ENCODE measurements around the gene PSEN1. TPM values are rescaled to one million over a fixed set of nuclear protein-coding genes. Genes with fewer than 3 reads are reported as not detected.
A peak's percentile ranks its signal among the peaks of the same experiment; 100 is the strongest.
"Not testable (repeated sequence)": the region's sequence is repeated elsewhere in the genome, so short reads cannot be mapped to it uniquely, and the experiment has no call there.

PSEN1 gene
- total RNA-seq, 3 donors from 2014 or later: 45.6 to 64.5 (median 63.2) TPM

GRCh38 chr14:73176685-73177084 lies 40.4 kb downstream of the PSEN1 start:
- H3K9me3 ChIP-seq: no peaks in the 10 kb centered on the region
- no peak overlapping the region for H3K27ac ChIP-seq
- H3K36me3 ChIP-seq: no peaks in the 10 kb centered on the region
- H3K4me3 ChIP-seq: no peak overlapping the region
- peaks cover 0 to 4% of the 10 kb centered on the region in 2 donors for H3K4me1 ChIP-seq
- no peak for DNase-seq (ENCODE audit: low spot score in 2 of 2)
- intact Hi-C loops (cut with DNase I; ENCODE audit: low total_unique reads): loop anchor here (5.0 kb wide), 1 partner anchor 441 kb away; no protein-coding TSS in a partner anchor
- no peaks in the 10 kb centered on the region for H3K27me3 ChIP-seq
- TF ChIP-seq POLR2A (IDR thresholded peaks at IDR 0.05): no peak
- no peak for TF ChIP-seq CTCF (IDR thresholded peaks at IDR 0.05)

- Histone ChIP-seq H3K27me3 (no peaks in the 10 kb centered on the region), H3K9me3 (no peaks in the 10 kb centered on the region), H3K27ac (peak overlapping the region; percentile 85 to 90), H3K4me1 (peaks cover 0 to 4% of the 10 kb centered on the region in 2 donors), H3K36me3 (no peaks in the 10 kb centered on the region), H3K4me3 (no peak overlapping the region)
- DNase-seq (ENCODE audit: low spot score in 2 of 2): no peak
- TF ChIP-seq POLR2A (IDR thresholded peaks at IDR 0.05) (no peak), CTCF (IDR thresholded peaks at IDR 0.05) (no peak), POLR2AphosphoS5 (IDR thresholded peaks at IDR 0.05) (no peak)
- intact Hi-C loops (cut with DNase I; ENCODE audit: low total_unique reads): no loop called here
Observed at GRCh38 chr14:73180385-73180805, 44.1 kb downstream of the PSEN1 start.

- H3K27me3 ChIP-seq; H3K4me1 ChIP-seq; H3K36me3 ChIP-seq; DNase-seq (ENCODE audit: low spot score in 2 of 2); H3K4me3 ChIP-seq; H3K9me3 ChIP-seq; intact Hi-C loops (cut with DNase I; ENCODE audit: low total_unique reads): not testable (repeated sequence)
- peak overlapping the region; percentile 25 to 65 for H3K27ac ChIP-seq
Observed at GRCh38 chr14:73180969-73181368, 44.7 kb downstream of the PSEN1 start.

GRCh38 chr14:73188501-73188911 lies 52.2 kb downstream of the PSEN1 start:
- no peak for DNase-seq (ENCODE audit: low spot score in 2 of 2)
- Histone ChIP-seq H3K27ac (no peak overlapping the region), H3K9me3 (no peaks in the 10 kb centered on the region), H3K4me1 (no peaks in the 10 kb centered on the region), H3K36me3 (no peaks in the 10 kb centered on the region), H3K27me3 (no peaks in the 10 kb centered on the region), H3K4me3 (no peak overlapping the region)
- intact Hi-C loops (cut with DNase I; ENCODE audit: low total_unique reads): no loop called here
- TF ChIP-seq CTCF (IDR thresholded peaks at IDR 0.05): no peak
- no peak for TF ChIP-seq POLR2AphosphoS5 (IDR thresholded peaks at IDR 0.05)
- no peak for TF ChIP-seq POLR2A (IDR thresholded peaks at IDR 0.05)

GRCh38 chr14:73189651-73190050 lies 53.3 kb downstream of the PSEN1 start:
- H3K4me1 ChIP-seq: no peaks in the 10 kb centered on the region
- no peaks in the 10 kb centered on the region for H3K36me3 ChIP-seq
- DNase-seq (ENCODE audit: low spot score in 2 of 2): no peak
- H3K27me3 ChIP-seq: no peaks in the 10 kb centered on the region
- no peak overlapping the region for H3K27ac ChIP-seq
- intact Hi-C loops (cut with DNase I; ENCODE audit: low total_unique reads): no loop called here
- no peaks in the 10 kb centered on the region for H3K9me3 ChIP-seq
- no peak overlapping the region for H3K4me3 ChIP-seq
- no peak for TF ChIP-seq POLR2A (IDR thresholded peaks at IDR 0.05)
- TF ChIP-seq CTCF (IDR thresholded peaks at IDR 0.05): no peak
- TF ChIP-seq POLR2AphosphoS5 (IDR thresholded peaks at IDR 0.05): no peak

- Histone ChIP-seq H3K27ac (no peak overlapping the region), H3K9me3 (no peaks in the 10 kb centered on the region), H3K27me3 (no peaks in the 10 kb centered on the region), H3K4me1 (no peaks in the 10 kb centered on the region), H3K4me3 (no peak overlapping the region), H3K36me3 (no peaks in the 10 kb centered on the region)
- intact Hi-C loops (cut with DNase I; ENCODE audit: low total_unique reads): no loop called here
- DNase-seq (ENCODE audit: low spot score in 2 of 2): no peak
- TF ChIP-seq POLR2AphosphoS5 (IDR thresholded peaks at IDR 0.05) (no peak), POLR2A (IDR thresholded peaks at IDR 0.05) (no peak), CTCF (IDR thresholded peaks at IDR 0.05) (no peak)
Observed at GRCh38 chr14:73191441-73191840, 55.1 kb downstream of the PSEN1 start.

GRCh38 chr14:73194306-73194705 lies 58.0 kb downstream of the PSEN1 start:
- H3K9me3 ChIP-seq; H3K4me1 ChIP-seq; H3K36me3 ChIP-seq; H3K4me3 ChIP-seq; intact Hi-C loops (cut with DNase I; ENCODE audit: low total_unique reads); H3K27me3 ChIP-seq; H3K27ac ChIP-seq; DNase-seq (ENCODE audit: low spot score in 2 of 2): not testable (repeated sequence)
